HG02938 (cell line): ENCODE measurements around the gene YPEL3.

Source experiments
- ATAC-seq: cut with Tn5 transposase; IDR thresholded peaks from one replicate; pipeline ENCODE4 v1.9.1; 2021; ENCODE audit warnings: mild to moderate bottlenecking, moderate library complexity; ENCODE audit not compliant: unreplicated experiment

Gene YPEL3

DNA sequence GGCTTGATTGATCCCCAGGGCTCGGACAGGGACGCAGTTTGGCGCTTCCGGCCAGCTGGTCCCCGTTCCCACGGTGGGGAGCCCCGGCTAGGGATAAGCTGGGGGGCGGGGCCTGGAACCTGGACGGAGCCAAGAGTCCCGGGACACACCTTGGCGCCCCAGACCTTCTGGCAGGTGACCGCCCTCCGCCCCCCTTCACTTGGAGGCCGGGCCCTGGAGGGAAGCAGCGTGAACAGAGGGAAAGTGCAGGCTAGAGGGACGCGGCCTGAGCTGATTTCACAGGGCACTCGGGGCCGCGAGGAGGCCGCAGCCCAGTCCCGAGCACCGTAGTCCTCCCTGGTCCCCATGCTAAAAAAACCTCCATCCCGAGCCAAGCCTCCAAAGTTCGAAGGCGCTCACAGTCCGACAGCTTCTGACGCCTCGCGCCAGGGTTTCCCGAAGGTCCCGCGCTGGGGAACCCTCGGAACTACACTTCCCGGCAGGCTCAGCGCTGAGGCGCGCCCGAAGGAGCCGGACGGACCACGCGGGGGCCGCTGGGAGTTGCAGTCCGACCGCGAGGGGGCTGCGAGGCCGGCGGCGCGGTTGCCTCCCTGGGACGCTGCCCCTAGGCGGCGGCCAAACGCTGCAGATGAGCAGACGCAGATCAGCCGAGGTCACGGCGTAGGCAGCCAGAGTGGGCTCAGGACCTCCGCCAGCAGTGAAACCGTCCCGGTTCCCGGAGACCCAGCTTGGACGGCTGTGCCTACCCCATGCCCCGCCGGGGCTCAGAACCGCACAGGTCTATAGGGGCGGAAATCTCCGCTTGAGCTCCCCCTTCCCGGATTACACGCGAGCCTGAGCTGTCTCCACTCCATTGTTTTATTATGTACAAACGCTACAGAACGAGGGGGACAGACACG is 4.3 kb downstream of the YPEL3 start, which contains the start of gene TBX6:
TBX6 (minus strand) TSS at position 451 of the 899 bp plus-strand sequence. CDS start 731 bp downstream, outside the sequence.
- ATAC-seq: peak; percentile 58

- ATAC-seq: no peak
These were observed 5.2 kb downstream of the YPEL3 start for GRCh38 chr16:30090610-30091331.

DNA sequence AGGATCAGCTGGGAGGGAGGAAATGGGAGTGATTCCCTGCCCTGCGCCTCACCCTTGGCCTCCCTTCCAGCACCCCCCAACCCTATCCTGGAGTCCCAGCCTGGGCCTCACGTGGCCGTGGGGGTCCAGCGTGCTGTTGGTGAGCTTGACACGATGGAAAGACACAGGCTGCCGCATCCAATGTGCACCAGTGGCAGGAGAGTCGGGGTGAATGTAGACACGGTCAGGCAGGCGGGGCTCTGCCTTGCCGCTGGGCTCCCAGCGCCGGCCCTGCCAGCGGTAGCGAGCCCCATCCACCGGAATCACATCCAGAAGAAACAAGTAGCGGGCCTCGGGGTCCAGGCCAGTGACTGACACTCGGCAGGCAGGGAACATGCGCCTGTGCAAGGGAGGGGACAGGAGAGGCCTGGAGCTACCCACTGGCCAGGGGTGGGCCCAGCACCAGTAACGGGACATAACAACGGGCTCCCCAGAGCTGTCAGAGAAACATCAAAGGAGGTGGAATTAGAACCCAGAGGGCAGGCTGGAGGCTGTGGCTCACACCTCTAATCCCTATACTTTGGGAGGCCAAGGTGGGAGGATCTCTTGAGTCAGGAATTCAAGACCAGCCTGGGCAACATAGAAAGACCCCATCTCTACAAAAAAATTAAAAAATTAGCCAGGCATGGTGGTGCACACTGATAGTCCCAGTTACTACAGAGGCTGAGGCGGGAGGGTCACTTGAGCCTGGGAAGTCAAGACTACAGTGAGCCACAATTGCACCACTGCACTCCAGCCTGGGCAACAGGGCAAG is 7.0 kb downstream of the YPEL3 start:
- no peak for ATAC-seq

DNA sequence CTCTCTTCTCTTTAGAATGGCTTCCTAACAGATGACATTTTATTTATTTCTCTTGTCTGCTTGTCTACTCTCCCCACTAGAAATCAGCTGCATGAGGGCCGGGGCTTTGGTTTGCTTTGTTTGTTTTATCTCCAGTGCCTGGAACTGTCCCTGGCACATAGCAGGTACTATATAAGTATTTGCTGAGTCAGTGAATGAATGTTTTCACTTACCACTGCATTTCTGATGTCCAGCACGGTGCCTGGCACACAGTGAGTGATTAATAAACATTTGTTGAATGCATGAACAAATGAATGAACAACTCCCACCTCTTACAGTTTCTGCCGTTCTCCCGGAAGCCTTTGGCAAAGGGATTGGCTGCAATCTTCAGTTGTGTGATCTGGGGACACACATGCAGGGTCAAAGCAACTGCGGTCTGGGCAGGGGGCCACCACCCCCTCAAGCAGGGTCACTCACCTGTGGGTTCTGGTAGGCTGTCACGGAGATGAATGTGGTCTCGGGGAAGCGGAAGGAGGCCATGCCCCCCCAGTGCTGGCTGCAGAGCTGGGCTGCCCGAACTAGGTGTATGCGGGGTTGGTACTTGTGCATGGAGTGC is 7.7 kb downstream of the YPEL3 start:
- no peak for ATAC-seq

GRCh38 chr16:30087181-30087898 is 8.7 kb downstream of the YPEL3 start:
- no peak for ATAC-seq

GRCh38 chr16:30086291-30087140 is 9.5 kb downstream of the YPEL3 start:
- no peak for ATAC-seq

GRCh38 chr16:30085820-30086219 is 10.2 kb downstream of the YPEL3 start:
- ATAC-seq: no peak

- no peak for ATAC-seq
These were observed 10.8 kb downstream of the YPEL3 start for GRCh38 chr16:30085247-30085646.

DNA sequence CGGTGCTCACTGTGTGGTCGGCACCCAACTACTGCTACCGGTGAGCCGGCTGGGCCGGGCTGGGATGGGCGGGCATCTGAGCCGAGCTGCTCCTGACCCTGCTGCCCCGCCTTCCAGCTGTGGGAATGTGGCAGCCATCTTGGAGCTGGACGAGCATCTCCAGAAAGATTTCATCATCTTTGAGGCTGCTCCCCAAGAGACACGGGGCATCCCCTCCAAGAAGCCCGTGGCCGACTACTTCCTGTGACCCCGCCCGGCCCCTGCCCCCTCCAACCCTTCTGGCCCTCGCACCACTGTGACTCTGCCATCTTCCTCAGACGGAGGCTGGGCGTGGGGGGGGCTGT is 11.2 kb downstream of the YPEL3 start:
- no peak for ATAC-seq

- no peak for ATAC-seq
These were observed 11.8 kb downstream of the YPEL3 start for GRCh38 chr16:30084096-30084815.

DNA sequence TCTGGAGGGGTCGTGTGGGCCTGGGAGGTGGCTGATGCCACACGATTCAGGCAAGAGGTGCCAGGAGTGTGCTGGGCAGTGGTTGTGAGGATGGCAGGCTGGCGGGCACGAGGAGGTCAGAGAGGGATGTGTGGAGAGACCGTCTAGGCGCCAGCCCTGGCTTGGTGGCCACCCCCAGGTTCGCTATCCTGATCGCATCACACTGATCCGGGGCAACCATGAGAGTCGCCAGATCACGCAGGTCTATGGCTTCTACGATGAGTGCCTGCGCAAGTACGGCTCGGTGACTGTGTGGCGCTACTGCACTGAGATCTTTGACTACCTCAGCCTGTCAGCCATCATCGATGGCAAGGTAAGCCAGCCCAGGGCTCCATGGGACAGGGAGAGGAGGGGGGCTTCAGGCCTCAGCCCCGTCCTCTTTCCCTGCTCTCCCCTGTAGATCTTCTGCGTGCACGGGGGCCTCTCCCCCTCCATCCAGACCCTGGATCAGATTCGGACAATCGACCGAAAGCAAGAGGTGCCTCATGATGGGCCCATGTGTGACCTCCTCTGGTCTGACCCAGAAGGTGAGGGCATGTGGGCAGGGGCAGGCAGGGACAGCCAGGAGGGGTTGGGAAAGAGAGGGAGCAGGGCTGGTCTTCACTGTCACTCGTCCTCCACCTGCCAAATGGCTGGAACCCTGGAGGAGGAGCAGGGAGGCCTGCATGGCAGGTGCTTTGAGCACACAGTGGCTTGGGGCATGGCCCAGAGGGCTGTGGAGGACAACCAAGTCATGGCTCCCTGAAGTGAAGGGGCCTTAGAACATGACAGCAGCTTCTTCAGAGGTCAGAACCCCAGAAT is 12.6 kb downstream of the YPEL3 start:
- ATAC-seq: no peak

DNA sequence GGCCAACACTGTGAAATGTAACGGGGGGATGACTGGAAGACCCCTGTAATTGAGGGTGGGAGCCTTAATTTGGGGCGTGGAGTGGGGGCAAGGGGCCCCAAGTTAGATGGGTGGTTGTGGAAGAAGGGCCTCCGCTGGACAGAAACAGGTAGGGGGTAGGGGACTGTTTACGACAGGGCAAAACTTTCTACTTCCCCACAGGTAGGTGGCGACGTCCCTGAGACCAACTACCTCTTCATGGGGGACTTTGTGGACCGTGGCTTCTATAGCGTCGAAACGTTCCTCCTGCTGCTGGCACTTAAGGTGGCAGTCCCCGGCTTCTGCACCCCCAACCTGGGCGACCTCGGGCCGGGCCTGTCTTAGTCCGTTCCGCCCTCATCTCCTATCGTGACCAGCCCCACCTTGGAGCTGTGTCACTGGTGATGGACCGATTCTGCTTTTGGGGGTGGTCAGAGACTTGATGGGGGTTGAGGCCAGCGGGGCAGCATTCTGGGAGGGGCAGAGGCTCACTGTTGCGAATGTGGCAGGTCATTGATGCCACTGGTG is 13.4 kb downstream of the YPEL3 start:
- no peak for ATAC-seq

DNA sequence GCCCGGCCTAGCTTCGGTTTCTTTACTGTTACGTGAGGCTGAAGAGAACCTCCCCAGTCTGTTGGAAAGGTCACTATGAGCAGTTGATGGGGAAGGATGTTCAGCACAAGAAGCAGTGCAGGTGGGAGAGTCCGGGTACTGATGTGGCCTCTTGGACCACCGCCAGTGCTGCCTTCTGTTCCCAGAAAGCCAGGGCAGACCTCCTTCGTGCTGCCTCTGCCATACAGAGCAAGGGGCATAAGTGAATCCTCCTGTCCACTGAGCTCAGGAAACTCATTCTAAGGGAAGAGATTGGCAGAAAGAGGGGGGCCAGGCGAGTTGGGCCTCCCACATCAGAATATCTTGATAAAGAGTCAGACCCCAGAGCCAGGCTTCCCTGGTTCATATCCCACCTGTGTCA is 16.5 kb downstream of the YPEL3 start:
- ATAC-seq: no peak

DNA sequence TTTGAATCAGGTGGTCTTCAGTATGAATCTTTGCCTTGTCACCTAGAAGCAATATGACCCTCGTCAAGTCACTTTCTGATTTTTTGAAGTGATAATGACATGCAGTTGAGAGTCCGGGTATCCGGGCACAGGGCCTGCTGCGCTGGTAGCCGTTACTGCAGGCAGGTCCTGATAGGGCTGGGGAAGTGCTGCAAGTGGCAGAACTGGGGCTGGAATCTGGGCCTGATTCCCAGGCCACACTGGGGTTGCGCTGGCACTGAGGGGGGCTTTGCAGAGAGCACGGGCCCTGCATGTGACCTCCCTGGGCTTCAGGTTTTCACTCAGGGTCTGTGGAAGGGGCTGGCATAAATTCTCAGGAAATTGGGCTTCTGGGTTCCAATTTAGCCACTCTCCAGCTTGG is 17.3 kb downstream of the YPEL3 start:
- no peak for ATAC-seq

DNA sequence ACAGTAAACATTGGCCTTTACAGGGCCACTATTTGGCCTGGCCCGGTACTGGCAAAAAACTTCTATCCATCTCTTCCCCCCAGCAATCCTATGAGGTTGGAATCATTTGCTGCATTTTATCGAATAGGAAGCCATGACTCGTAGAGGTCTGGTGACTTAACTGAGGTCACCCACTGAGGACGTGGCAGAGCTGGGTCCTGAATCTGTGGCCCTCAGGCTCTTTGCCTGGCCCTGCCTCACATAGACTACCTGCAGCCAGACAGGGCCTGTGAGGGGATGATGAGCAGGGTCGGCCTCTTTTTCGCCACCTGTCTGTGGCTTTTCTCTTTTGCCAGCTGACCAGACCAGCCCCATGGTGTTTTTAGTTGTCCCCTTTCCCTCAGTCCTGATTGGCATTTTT is 18.4 kb downstream of the YPEL3 start:
- no peak for ATAC-seq

DNA sequence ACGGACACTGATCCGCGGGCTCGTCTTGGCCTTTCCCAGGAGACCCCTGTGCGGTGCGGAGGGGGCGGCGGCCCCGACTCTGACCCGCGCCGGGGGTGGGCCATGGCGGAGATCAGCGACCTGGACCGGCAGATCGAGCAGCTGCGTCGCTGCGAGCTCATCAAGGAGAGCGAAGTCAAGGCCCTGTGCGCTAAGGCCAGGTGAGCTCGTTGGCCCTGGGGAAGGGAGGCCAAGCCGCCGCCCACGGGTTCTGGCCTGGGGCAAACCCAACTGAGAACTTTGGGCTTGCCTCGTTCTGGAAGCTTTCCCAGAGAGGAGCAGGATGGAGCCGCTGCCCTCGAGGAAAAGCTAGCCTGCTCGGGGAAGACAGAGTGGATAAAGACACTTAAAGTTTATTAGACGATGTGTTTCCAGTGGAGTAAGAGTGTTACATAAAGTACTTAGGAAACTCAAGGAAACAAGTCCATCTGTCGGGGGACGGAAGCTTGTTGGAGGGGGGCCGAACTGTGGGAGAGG is 19.7 kb downstream of the YPEL3 start:
- ATAC-seq: peak; percentile 25

DNA sequence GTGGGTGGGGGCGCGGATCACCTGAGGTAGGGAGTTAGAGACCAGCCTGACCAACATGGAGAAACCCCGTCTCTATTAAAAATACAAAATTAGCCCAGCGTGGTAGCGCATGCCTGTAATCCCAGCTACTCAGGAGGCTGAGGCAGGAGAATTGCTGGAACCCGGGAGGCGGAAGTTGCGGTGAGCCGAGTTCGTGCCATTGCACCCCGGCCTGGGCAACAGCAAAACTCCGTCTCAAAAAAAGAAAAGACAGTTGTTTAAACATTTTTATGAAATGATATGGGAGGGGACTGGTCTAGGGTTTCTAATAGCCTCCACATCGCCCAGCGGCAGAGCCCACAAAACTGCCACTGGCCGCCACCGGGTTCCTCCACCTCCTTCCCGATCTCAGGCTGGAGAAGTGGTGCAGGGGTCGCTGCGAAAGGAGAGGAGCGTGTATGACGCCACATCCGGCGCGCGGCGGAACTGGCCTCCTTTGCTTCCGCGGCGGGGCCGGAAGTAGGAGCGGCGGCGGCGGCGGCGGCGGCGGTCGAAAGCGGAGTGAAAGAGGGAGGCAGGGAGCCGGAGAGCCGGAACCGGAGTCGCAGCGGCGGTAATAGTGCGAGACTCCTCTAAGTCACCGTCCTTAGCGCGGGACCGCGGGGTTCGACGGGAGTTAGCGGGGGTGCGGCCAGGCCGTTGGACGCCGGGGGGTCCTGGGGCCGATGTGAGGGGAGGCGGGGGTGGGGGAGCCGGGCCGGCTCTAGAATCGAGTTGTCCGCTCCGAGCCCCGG is 20.3 kb downstream of the YPEL3 start, which contains the start of gene PPP4C:
PPP4C (plus strand) TSS at position 492 of the 773 bp plus-strand sequence. CDS start 384 bp downstream, outside the sequence.
- peak; percentile 62 for ATAC-seq
